HCT116 (cell line): Measurements from ENCODE around the gene C4BPA.

Source experiments
- CTCF ChIP-seq, 3 experiments: fragments of 200-600 bp in 1 of 3; sonication (generic) in 1 of 3; IDR thresholded peaks in 2 of 3; conservative IDR thresholded peaks in 1 of 3; 2 replicates each; pipeline ENCODE4 v1.5.1; 2012 to 2017; ENCODE audit warnings: low read depth in 2 of 3, low read length in 2 of 3, antibody characterized with exemption in 1 of 3, borderline replicate concordance in 1 of 3, control low read depth in 1 of 3, mild to moderate bottlenecking in 1 of 3, mixed read lengths in 1 of 3, mixed run types in 1 of 3, moderate library complexity in 1 of 3; ENCODE audit not compliant: insufficient read depth in 1 of 3
- POLR2A ChIP-seq: IDR thresholded peaks from 2 replicates; pipeline ENCODE4 v1.7.0; 2011; ENCODE audit warnings: borderline replicate concordance; ENCODE audit not compliant: insufficient read depth, insufficient read length; ENCODE audit errors: extremely low read depth
- POLR2AphosphoS5 ChIP-seq: IDR thresholded peaks from 2 replicates; pipeline ENCODE4 v1.6.1; 2011; ENCODE audit warnings: mild to moderate bottlenecking, low read depth, low read length, moderate library complexity
- SIN3A ChIP-seq: IDR thresholded peaks from 2 replicates; pipeline ENCODE4 v1.6.1; 2012; ENCODE audit warnings: low read depth
- YY1 ChIP-seq: IDR thresholded peaks from 2 replicates; pipeline ENCODE4 v1.6.1; 2011; ENCODE audit warnings: low read length, low read depth, moderate library complexity, mild to moderate bottlenecking; ENCODE audit not compliant: insufficient replicate concordance; ENCODE audit errors: extremely low read depth
- ZBTB33 ChIP-seq: IDR thresholded peaks from 2 replicates; pipeline ENCODE4 v1.6.1; 2011; ENCODE audit warnings: mild to moderate bottlenecking, low read length, moderate library complexity; ENCODE audit not compliant: insufficient replicate concordance; ENCODE audit errors: extremely low read depth

- TF ChIP-seq SIN3A (no peak), POLR2A (no peak), ZBTB33 (no peak), CTCF (IDR thresholded peaks at IDR 0.05 in 2 of 3, conservative IDR thresholded peaks at IDR 0.05 in 1 of 3; ENCODE audit: borderline replicate concordance in 1 of 3, insufficient read depth in 1 of 3, low read depth in 2 of 3, low read length in 2 of 3) (peak; percentile 61 to 84 (median 62)), POLR2AphosphoS5 (no peak), YY1 (peak; percentile 10)
These were observed 19.3 kb upstream of the C4BPA start for GRCh38 chr1:207084701-207085180.
